K562 (cell line): ENCODE data around the gene PIP5KL1. TPM values are rescaled to one million over a fixed set of nuclear protein-coding genes. Genes with fewer than 3 reads are reported as not detected.

Experiments used
- POLR2G ChIP-seq: fragments of 200-400 bp; formaldehyde crosslinking; IDR thresholded peaks from 2 replicates; pipeline ENCODE4 v1.6.1; 2017; ENCODE audit warnings: low read depth, mild to moderate bottlenecking, antibody characterized with exemption, low read length, moderate library complexity
- RBM39 ChIP-seq: fragments of 200-400 bp; formaldehyde crosslinking; optimal IDR thresholded peaks from 2 replicates; pipeline ENCODE3; 2018; ENCODE audit warnings: low read depth, low read length
- SAP30 ChIP-seq: fragments of 200-600 bp; sonication (generic); IDR thresholded peaks from 2 replicates; pipeline ENCODE4 v1.6.1; 2012; ENCODE audit warnings: borderline replicate concordance, low read depth, mild to moderate bottlenecking, moderate library complexity, low read length, control low read depth, inconsistent platforms; ENCODE audit not compliant: insufficient read depth, poor library complexity, severe bottlenecking
- THRAP3 ChIP-seq: fragments of 450-650 bp; IDR thresholded peaks from 2 replicates; pipeline ENCODE4 v1.6.1; 2016; ENCODE audit warnings: mild to moderate bottlenecking, inconsistent platforms, borderline replicate concordance
- U2AF2 ChIP-seq: fragments of 200-400 bp; formaldehyde crosslinking; optimal IDR thresholded peaks from 2 replicates; pipeline ENCODE3; 2017; ENCODE audit warnings: low read depth, mild to moderate bottlenecking, low read length
- YBX1 ChIP-seq: fragments of 450-650 bp; IDR thresholded peaks from 2 replicates; pipeline ENCODE4 v1.7.1; 2016; ENCODE audit warnings: mild to moderate bottlenecking
- ZNF79 ChIP-seq: fragments of 250-450 bp; sonication (Bioruptor Pico); IDR thresholded peaks from 2 replicates; pipeline ENCODE4 v1.4.0; 2020; ENCODE audit warnings: low read depth, mild to moderate bottlenecking, moderate library complexity
- polyA plus RNA-seq, 8 experiments: library from polyadenylated mRNA; depleted of rRNA in 4 of 8; stranded (reverse) in 5 of 8; unstranded in 3 of 8; fragments of >200 nt; fragmentation: Nextera tagmentation in 2 of 8; fragmentation: Illumina TruSeq in 1 of 8; extraction: Ambion mirVana in 2 of 8; extraction: Trizol in 1 of 8; gene quantifications; 2 replicates each; pipeline versions ENCODE4 v1.2.1 to v1.2.3, GENCODE V29; 2011 to 2014; ENCODE audit warnings: inconsistent platforms in 1 of 8, missing spikeins in 1 of 8
- total RNA-seq, 7 experiments: library from RNA; depleted of rRNA in 6 of 7; stranded (reverse); fragments of >200 nt in 6 of 7; fragmentation: Illumina TruSeq in 2 of 7; extraction: Trizol in 2 of 7; gene quantifications; 2 replicates each; pipeline versions ENCODE4 v1.2.1 to v1.2.3, GENCODE V29; 2011 to 2021; ENCODE audit warnings: low replicate concordance in 1 of 7

PIP5KL1 gene
- total and polyA plus RNA-seq, 9 of the 15 experiments (the other 6 are each of a cell fraction or from before 2014, with no cell fraction given), result 0.18 to 4.8 (median 1.2) TPM

DNA sequence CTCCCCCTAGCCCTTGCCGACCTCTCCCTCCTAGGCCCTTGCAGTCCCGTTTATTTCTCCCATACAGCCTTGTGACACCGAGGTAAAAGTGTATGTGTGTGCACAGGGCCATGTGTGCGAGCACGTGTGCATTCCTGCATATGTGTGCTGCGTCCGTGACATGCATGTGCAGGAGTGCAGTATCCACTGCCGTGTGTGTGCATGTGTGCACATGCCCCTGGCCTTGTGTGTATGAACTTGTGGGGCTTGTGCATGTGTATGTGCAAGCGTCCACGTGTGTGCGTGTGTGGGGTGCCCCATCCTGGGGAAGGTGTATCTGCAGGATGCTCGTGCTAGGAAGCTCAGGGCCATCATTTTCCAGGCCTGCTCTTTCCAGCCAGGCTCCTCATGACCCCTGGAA, 59.7 kb downstream of the PIP5KL1 start (continued):
- no peak for TF ChIP-seq SAP30
- no peak for TF ChIP-seq YBX1
- no peak for TF ChIP-seq POLR2G
- no peak for TF ChIP-seq ZNF79
- TF ChIP-seq THRAP3, result no peak
- no peak for TF ChIP-seq U2AF2
- no peak for TF ChIP-seq RBM39

Other genes with a start within 250 kb of the PIP5KL1 start
Only the 7 nearest of the 18 such genes appear.
- gene FPGS, start 127.9 kb downstream of the PIP5KL1 start, total RNA-seq (2014; rRNA removed), result 77.1 and 91.1 TPM in 2 replicates
- 19.7 and 32.6 TPM in 2 replicates for gene FPGS, start 127.9 kb downstream of the PIP5KL1 start, total RNA-seq (2014; rRNA removed; fragmentation: Illumina TruSeq; extraction: Trizol)
- 52.9 and 54.0 TPM in 2 replicates for gene FPGS, start 127.9 kb downstream of the PIP5KL1 start, total RNA-seq (2015; rRNA removed; fragmentation: Illumina TruSeq; extraction: Trizol)
- 85.1 and 90.2 TPM in 2 replicates for gene FPGS, start 127.9 kb downstream of the PIP5KL1 start, total RNA-seq (2021)
- 59.2 and 65.5 TPM in 2 replicates for gene FPGS, start 127.9 kb downstream of the PIP5KL1 start, polyA plus RNA-seq (2011; rRNA removed)
- gene FPGS, start 127.9 kb downstream of the PIP5KL1 start, polyA plus RNA-seq (2014; fragmentation: Illumina TruSeq; extraction: Trizol), result 86.4 and 87.8 TPM in 2 replicates
- 1 to 10 TPM in 1 of 2 experiments, under 1 TPM in 1; 0.84 to 2.0 TPM for gene FPGS, start 127.9 kb downstream of the PIP5KL1 start, polyA plus RNA-seq (2014; fragmentation: Nextera tagmentation; extraction: Ambion mirVana)
- gene FPGS, start 127.9 kb downstream of the PIP5KL1 start, polyA plus RNA-seq (2014; rRNA removed), result 61.4 and 63.1 TPM in 2 replicates
- gene ENG, start 76.1 kb downstream of the PIP5KL1 start, total RNA-seq (2014; rRNA removed), result 0.16 and 0.23 TPM in 2 replicates
- 0.07 TPM in 1 of 2 replicates, not detected in the other for gene ENG, start 76.1 kb downstream of the PIP5KL1 start, total RNA-seq (2014; rRNA removed; fragmentation: Illumina TruSeq; extraction: Trizol)
- gene ENG, start 76.1 kb downstream of the PIP5KL1 start, total RNA-seq (2015; rRNA removed; fragmentation: Illumina TruSeq; extraction: Trizol), result 0.04 TPM in 1 of 2 replicates, not detected in the other
- gene ENG, start 76.1 kb downstream of the PIP5KL1 start, total RNA-seq (2021), result 0.40 and 0.51 TPM in 2 replicates
- gene ENG, start 76.1 kb downstream of the PIP5KL1 start, polyA plus RNA-seq (2011; rRNA removed), result 0.14 and 0.27 TPM in 2 replicates
- gene ENG, start 76.1 kb downstream of the PIP5KL1 start, polyA plus RNA-seq (2014; fragmentation: Illumina TruSeq; extraction: Trizol), result 0.24 and 0.28 TPM in 2 replicates
- under 1 TPM in 1 of 2 experiments, not detected in 1; 0.13 TPM for gene ENG, start 76.1 kb downstream of the PIP5KL1 start, polyA plus RNA-seq (2014; fragmentation: Nextera tagmentation; extraction: Ambion mirVana)
- gene ENG, start 76.1 kb downstream of the PIP5KL1 start, polyA plus RNA-seq (2014; rRNA removed), result 0.13 TPM in 1 of 2 replicates, not detected in the other
- 33.2 and 56.5 TPM in 2 replicates for gene AK1, start 53.1 kb downstream of the PIP5KL1 start, total RNA-seq (2014; rRNA removed)
- gene AK1, start 53.1 kb downstream of the PIP5KL1 start, total RNA-seq (2014; rRNA removed; fragmentation: Illumina TruSeq; extraction: Trizol), result 15.1 and 22.6 TPM in 2 replicates
- 38.7 and 39.0 TPM in 2 replicates for gene AK1, start 53.1 kb downstream of the PIP5KL1 start, total RNA-seq (2015; rRNA removed; fragmentation: Illumina TruSeq; extraction: Trizol)
- 67.6 and 71.8 TPM in 2 replicates for gene AK1, start 53.1 kb downstream of the PIP5KL1 start, total RNA-seq (2021)
- gene AK1, start 53.1 kb downstream of the PIP5KL1 start, polyA plus RNA-seq (2011; rRNA removed), result 37.2 and 44.6 TPM in 2 replicates
- gene AK1, start 53.1 kb downstream of the PIP5KL1 start, polyA plus RNA-seq (2014; fragmentation: Illumina TruSeq; extraction: Trizol), result 68.8 and 76.7 TPM in 2 replicates
- 10 to 100 TPM; 10.1 to 38.9 TPM for gene AK1, start 53.1 kb downstream of the PIP5KL1 start, polyA plus RNA-seq (2014; fragmentation: Nextera tagmentation; extraction: Ambion mirVana)
- 58.1 and 73.2 TPM in 2 replicates for gene AK1, start 53.1 kb downstream of the PIP5KL1 start, polyA plus RNA-seq (2014; rRNA removed)
- gene ST6GALNAC6, start 31.2 kb downstream of the PIP5KL1 start, total RNA-seq (2014; rRNA removed), result 13.0 and 16.0 TPM in 2 replicates
- 6.4 and 8.2 TPM in 2 replicates for gene ST6GALNAC6, start 31.2 kb downstream of the PIP5KL1 start, total RNA-seq (2014; rRNA removed; fragmentation: Illumina TruSeq; extraction: Trizol)
- 16.8 and 17.0 TPM in 2 replicates for gene ST6GALNAC6, start 31.2 kb downstream of the PIP5KL1 start, total RNA-seq (2015; rRNA removed; fragmentation: Illumina TruSeq; extraction: Trizol)
- 17.3 and 18.7 TPM in 2 replicates for gene ST6GALNAC6, start 31.2 kb downstream of the PIP5KL1 start, total RNA-seq (2021)
- 23.0 and 23.7 TPM in 2 replicates for gene ST6GALNAC6, start 31.2 kb downstream of the PIP5KL1 start, polyA plus RNA-seq (2011; rRNA removed)
- gene ST6GALNAC6, start 31.2 kb downstream of the PIP5KL1 start, polyA plus RNA-seq (2014; fragmentation: Illumina TruSeq; extraction: Trizol), result 14.5 and 15.6 TPM in 2 replicates
- under 1 TPM; 0.13 to 0.20 TPM for gene ST6GALNAC6, start 31.2 kb downstream of the PIP5KL1 start, polyA plus RNA-seq (2014; fragmentation: Nextera tagmentation; extraction: Ambion mirVana)
- gene ST6GALNAC6, start 31.2 kb downstream of the PIP5KL1 start, polyA plus RNA-seq (2014; rRNA removed), result 16.4 and 19.0 TPM in 2 replicates
- 25.5 and 47.2 TPM in 2 replicates for gene ST6GALNAC4, start 13.7 kb downstream of the PIP5KL1 start, total RNA-seq (2014; rRNA removed)
- 2.8 and 6.6 TPM in 2 replicates for gene ST6GALNAC4, start 13.7 kb downstream of the PIP5KL1 start, total RNA-seq (2014; rRNA removed; fragmentation: Illumina TruSeq; extraction: Trizol)
- gene ST6GALNAC4, start 13.7 kb downstream of the PIP5KL1 start, total RNA-seq (2015; rRNA removed; fragmentation: Illumina TruSeq; extraction: Trizol), result 17.2 and 19.0 TPM in 2 replicates
- 43.1 and 47.1 TPM in 2 replicates for gene ST6GALNAC4, start 13.7 kb downstream of the PIP5KL1 start, total RNA-seq (2021)
- gene ST6GALNAC4, start 13.7 kb downstream of the PIP5KL1 start, polyA plus RNA-seq (2011; rRNA removed), result 14.0 and 19.4 TPM in 2 replicates
- gene ST6GALNAC4, start 13.7 kb downstream of the PIP5KL1 start, polyA plus RNA-seq (2014; fragmentation: Illumina TruSeq; extraction: Trizol), result 15.4 and 34.0 TPM in 2 replicates
- 1 to 10 TPM; 2.6 to 3.4 TPM for gene ST6GALNAC4, start 13.7 kb downstream of the PIP5KL1 start, polyA plus RNA-seq (2014; fragmentation: Nextera tagmentation; extraction: Ambion mirVana)
- 26.0 and 42.6 TPM in 2 replicates for gene ST6GALNAC4, start 13.7 kb downstream of the PIP5KL1 start, polyA plus RNA-seq (2014; rRNA removed)
- gene DPM2, start 7.1 kb upstream of the PIP5KL1 start, total RNA-seq (2014; rRNA removed), result 56.6 and 88.7 TPM in 2 replicates
- 48.1 and 53.8 TPM in 2 replicates for gene DPM2, start 7.1 kb upstream of the PIP5KL1 start, total RNA-seq (2014; rRNA removed; fragmentation: Illumina TruSeq; extraction: Trizol)
- gene DPM2, start 7.1 kb upstream of the PIP5KL1 start, total RNA-seq (2015; rRNA removed; fragmentation: Illumina TruSeq; extraction: Trizol), result 71.1 and 73.4 TPM in 2 replicates
- 95.3 and 102 TPM in 2 replicates for gene DPM2, start 7.1 kb upstream of the PIP5KL1 start, total RNA-seq (2021)
- gene DPM2, start 7.1 kb upstream of the PIP5KL1 start, polyA plus RNA-seq (2011; rRNA removed), result 93.8 and 101 TPM in 2 replicates
- gene DPM2, start 7.1 kb upstream of the PIP5KL1 start, polyA plus RNA-seq (2014; fragmentation: Illumina TruSeq; extraction: Trizol), result 126 and 142 TPM in 2 replicates
- gene DPM2, start 7.1 kb upstream of the PIP5KL1 start, polyA plus RNA-seq (2014; fragmentation: Nextera tagmentation; extraction: Ambion mirVana), result 10 to 100 TPM; 43.5 to 69.3 TPM
- 104 and 107 TPM in 2 replicates for gene DPM2, start 7.1 kb upstream of the PIP5KL1 start, polyA plus RNA-seq (2014; rRNA removed)
- gene EEIG1, start 50.2 kb upstream of the PIP5KL1 start, total RNA-seq (2014; rRNA removed), result 2.1 and 4.5 TPM in 2 replicates
- gene EEIG1, start 50.2 kb upstream of the PIP5KL1 start, total RNA-seq (2014; rRNA removed; fragmentation: Illumina TruSeq; extraction: Trizol), result 1.6 and 2.3 TPM in 2 replicates
- gene EEIG1, start 50.2 kb upstream of the PIP5KL1 start, total RNA-seq (2015; rRNA removed; fragmentation: Illumina TruSeq; extraction: Trizol), result 2.8 and 4.1 TPM in 2 replicates
- 11.2 and 16.7 TPM in 2 replicates for gene EEIG1, start 50.2 kb upstream of the PIP5KL1 start, total RNA-seq (2021)
- gene EEIG1, start 50.2 kb upstream of the PIP5KL1 start, polyA plus RNA-seq (2011; rRNA removed), result 4.4 and 7.7 TPM in 2 replicates
- gene EEIG1, start 50.2 kb upstream of the PIP5KL1 start, polyA plus RNA-seq (2014; fragmentation: Illumina TruSeq; extraction: Trizol), result 5.6 and 9.1 TPM in 2 replicates
- gene EEIG1, start 50.2 kb upstream of the PIP5KL1 start, polyA plus RNA-seq (2014; fragmentation: Nextera tagmentation; extraction: Ambion mirVana), result under 1 TPM; 0.17 to 0.25 TPM
- gene EEIG1, start 50.2 kb upstream of the PIP5KL1 start, polyA plus RNA-seq (2014; rRNA removed), result 3.6 and 6.6 TPM in 2 replicates